Measurements from ENCODE around the gene RASA3.
A peak's percentile ranks its signal among the peaks of the same experiment; 100 is the strongest.

Gene RASA3

DNA sequence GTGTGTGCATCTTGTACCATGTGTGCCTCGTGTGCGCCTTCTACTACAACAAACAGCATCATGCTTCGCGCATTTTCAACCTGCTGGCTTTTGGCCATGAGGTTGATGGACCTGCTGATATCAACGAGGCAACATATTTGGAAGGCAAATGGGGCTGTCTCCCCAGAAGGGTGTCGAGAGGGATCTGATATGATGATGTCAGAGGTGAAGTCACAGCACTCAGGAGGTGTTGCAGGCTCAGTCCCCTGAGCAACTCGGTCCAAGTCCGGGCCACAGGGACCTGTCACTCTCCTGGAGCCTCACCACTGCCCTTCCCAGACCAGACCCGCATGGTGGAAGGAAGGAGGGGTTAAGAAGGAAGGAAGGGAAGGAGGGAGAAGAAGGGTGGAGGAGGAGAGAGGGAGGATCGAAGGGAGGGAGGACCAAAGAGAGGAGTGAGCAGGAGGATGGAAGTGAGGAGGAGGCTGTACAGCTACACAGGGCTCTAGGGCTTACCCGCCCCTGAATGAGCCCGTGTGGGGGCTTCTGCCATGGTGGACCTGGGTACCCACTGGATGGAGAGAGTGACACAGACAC, 151.8 kb downstream of the RASA3 start:
- DNase-seq (ENCODE audit: low read depth): no peak

DNA sequence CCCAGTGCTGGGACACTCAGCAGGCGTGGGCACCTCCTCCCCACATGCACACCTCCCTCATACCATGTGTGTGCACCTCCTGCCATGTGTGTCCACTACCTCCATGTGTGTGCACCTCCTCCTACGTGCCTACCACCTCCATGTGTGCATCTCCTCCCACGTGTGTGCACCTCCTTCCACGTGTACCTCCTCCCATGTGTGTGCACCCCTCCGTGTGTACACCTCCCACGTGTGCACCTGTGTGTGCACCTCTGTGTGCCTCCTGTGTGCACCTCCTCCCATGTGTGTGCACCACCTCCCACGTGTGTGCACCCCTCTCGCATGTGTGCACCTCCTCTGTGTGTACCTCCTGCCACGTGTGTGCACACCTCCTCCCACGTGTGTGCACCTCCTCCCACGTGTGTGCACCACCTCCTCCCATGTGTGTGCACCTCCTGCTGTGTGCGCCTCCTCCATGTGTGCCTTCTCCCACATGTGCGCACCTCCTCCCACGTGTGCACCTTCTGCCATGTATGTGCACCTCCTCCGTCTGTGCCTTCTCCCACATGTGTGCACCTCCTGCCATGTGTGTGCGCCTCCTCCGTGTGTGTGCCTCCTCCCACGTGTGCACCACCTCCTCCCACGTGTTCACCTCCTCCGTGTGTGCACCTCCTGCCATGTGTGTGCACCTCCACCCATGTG, 152.5 kb downstream of the RASA3 start:
- DNase-seq (ENCODE audit: low read depth): no peak

DNA sequence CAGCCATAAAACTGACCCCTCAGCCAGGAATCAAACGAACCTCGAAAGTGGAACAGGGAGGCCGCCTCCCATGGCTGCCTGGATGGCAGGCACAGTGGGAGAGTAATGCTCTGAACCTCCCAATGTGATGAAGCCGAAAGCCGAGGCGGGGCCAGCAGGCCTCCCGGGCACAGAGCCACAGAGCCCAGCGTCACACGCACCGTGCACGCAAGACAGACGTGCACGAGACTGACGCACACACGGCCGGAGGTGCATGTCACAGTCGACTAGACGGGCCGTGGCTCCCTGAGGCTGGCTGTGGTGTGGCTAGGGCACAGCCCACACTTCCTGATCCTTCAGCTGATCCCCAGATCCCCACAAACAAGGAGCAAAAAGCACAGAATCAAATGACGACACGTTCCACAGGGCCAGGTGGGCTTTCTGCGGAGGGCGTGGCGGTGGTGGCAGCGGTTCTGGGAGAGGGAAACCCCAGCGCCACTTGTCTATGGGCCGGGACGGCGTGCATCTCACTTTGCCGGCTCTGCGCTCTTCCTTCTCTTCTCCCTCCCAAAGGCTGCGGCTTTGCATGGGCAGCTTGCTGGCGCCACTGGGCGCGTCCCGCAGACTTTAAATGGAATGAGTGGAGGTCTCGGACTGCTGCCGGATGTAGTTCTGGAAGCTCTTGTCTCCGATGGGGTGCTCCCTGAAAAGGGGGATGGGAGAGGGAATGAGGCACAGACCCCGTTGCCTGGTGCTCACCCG, 153.5 kb downstream of the RASA3 start:
- DNase-seq (ENCODE audit: low read depth): no peak

DNA sequence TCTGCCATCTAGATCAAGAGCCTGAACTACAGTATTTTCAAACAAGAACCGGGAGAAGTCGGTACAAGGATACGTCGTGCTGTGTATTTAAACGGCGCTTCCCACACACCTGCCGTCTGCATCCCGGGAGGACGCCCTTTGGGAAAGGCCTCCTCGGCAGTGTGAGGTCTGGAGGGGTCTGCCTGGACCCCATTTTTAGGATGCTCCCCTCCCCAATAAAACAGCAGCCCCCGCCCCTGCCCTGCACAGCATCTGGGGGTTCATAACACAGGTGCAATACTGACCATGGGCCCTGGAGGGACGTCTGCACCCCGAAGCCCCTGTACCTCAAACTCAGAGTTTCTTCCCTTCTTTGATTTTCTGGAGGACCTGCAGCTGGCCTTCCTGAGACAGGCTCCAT, 154.4 kb downstream of the RASA3 start:
- DNase-seq (ENCODE audit: low read depth): no peak

- DNase-seq (ENCODE audit: low read depth): peak; percentile 4
These were observed 155.4 kb downstream of the RASA3 start for GRCh38 chr13:113976711-113977684.

- DNase-seq (ENCODE audit: low read depth): no peak
These were observed 157.0 kb downstream of the RASA3 start for GRCh38 chr13:113975416-113975815.

DNA sequence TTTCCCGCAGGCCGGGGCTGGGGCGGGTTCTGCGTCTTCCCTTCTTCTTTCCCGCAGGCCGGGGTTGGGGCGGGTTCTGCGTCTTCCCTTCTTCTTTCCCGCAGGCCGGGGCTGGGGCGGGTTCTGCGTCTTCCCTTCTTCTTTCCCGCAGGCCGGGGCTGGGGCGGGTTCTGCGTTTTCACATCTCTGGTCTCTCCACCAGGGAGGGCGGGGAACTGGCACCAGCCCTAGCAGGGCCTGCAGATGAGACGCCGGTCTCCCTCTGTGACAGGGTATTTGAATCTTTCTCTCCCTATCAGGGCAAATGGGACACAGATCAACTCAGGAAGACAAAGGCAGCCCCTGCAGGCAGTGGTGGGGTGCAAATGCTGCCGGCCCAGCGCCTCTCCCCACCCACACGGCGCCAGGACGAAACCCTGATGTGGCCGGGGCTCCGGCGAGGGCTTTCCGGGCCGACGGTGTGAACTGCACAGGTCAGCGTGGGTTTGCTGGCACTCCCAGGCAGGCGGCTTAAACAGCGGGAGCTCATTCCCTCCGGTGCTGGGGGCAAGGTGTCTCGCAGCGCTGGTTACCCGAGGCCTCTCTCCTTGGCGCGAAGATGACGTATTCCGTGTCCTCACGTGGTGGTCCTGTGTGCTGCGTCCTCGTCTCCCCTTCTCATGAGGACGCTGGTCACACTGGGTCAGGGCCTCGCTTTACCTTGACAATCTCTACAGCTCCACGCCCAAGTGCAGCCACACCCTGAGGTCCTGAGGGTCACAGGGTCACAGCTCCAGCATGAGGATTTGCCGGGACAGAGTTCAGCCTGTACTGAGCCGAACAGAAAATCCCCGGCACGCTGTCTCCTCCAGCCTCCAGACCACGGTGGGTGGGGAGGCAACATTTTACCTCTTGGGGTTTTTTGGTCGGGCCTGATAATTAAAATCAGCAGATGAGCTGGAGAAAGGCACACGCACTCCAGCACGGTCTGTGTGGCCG, 157.8 kb downstream of the RASA3 start:
- DNase-seq (ENCODE audit: low read depth): no peak

DNA sequence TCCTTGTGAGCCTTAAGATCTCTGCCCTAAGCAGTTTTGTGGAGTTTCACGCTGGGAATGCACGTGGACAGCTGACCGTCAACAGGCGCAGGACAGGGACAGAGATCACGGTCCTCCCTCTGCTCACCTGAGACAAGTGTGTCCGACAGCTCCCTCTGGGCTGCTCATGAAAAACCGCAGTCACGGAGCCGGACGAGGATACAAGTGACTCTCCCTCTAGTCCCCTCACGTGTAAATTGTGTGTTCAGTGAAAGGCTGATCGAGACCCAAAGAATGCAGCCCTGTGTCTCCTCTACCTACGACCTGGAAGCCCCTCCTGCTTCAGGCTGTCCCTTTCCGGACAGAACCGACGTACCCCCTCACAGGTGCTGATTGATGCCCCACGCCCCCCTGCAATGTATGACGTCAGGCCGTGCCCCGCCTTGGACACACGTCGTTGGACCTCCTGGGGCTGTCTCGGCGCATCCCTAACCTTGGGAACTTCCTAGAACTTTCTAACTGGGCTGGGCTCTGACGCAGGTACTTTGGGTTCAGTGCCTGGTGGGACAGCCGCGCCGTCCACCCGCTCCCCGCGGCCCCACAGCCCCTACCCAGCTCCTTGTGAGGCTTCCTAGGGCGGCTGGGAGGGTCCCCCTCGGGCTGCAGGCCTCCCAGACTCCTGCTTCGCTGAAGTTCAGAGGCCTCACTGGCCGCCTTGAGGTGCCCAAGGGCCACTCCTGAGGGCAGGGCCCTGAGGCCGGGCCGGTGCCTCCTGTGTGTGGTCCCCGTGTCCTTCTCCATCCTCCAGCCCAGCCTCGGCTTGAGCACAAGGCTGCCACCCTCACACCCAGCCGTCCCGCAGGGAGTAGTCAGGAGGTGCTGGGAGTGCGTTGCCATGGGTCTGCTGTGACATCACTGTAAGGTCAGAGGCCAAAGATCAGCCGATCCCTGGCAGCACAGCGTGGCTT, 158.9 kb downstream of the RASA3 start, which contains the start of gene C13orf46:
Gene C13orf46, minus strand, starts transcription at position 859 of the 947 bp plus-strand sequence. Its CDS starts 79 bp downstream, at position 780.
- DNase-seq (ENCODE audit: low read depth): no peak

DNA sequence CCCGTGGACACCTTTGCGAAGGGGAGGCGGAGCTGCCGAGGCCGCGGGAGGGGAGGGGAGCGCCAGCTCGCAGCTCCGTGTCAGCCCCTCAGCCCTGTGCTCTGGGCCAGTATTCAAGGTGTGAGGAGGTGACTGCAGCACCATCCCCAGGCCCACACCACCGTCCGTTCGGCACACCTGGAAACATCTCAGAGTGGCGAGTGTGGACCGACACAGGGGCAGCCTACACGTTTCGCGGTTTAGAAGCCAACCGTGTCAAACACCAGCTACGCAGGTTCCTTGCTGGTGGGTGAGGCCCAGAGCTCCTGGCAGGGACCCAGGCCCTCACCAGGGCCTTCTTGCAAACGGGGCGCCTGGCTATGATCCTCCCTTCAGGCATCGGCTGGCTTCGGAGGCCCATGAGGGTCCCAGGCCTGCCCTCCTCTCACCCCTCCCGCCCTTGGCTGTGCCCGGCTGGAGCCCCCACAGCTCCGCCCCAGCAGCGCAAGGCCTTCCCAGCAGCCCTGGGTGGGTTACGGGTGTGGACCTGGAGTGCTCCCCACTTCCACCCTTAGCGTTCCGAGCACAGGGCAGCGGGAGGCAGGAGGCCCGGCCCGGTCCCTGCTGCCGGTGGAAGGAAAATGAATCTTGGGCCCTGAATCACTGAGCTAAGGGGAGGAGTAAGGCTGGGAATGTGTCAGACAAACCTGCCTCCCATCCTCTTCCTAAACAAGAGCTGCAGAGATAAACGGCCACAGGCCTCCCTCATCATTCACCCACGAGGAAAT, 159.8 kb downstream of the RASA3 start:
- no peak for DNase-seq (ENCODE audit: low read depth)

GRCh38 chr13:113971471-113972231, 160.8 kb downstream of the RASA3 start:
- no peak for DNase-seq (ENCODE audit: low read depth)

DNA sequence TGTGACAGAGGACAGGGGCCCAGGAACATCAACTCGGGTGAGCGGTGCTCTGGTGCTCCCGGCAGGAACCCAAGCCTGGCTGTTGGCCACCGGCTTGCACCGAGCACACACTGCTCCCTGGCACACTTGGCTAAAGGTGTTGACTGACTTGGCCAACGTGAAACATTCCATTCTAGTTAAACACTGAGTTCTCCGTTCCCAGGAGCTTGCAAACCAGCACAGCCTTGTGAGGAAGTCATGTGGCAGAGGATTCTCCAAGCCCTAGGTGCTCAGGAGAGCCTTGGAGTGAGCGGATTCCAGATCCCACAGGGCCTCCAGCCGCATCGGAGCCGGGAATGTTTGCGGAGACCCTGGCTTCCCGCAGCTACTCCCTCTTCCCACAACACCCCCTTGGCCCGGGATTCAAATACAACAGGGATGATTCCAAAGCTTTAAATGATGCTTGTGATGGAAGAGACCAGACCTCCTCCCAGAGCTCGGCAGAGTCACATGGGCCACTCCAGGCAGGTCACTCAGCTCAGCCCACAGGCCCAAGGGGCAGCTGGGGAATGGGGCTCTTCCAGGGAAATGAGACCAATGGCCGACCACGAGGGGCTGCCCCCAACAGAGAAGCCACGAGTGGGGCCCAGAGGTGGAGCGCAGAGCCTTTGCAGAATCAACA, 161.5 kb downstream of the RASA3 start:
- no peak for DNase-seq (ENCODE audit: low read depth)

- DNase-seq (ENCODE audit: low read depth): no peak
These were observed 162.3 kb downstream of the RASA3 start for GRCh38 chr13:113969973-113970611.

GRCh38 chr13:113969311-113969972, 163.0 kb downstream of the RASA3 start:
- no peak for DNase-seq (ENCODE audit: low read depth)

DNA sequence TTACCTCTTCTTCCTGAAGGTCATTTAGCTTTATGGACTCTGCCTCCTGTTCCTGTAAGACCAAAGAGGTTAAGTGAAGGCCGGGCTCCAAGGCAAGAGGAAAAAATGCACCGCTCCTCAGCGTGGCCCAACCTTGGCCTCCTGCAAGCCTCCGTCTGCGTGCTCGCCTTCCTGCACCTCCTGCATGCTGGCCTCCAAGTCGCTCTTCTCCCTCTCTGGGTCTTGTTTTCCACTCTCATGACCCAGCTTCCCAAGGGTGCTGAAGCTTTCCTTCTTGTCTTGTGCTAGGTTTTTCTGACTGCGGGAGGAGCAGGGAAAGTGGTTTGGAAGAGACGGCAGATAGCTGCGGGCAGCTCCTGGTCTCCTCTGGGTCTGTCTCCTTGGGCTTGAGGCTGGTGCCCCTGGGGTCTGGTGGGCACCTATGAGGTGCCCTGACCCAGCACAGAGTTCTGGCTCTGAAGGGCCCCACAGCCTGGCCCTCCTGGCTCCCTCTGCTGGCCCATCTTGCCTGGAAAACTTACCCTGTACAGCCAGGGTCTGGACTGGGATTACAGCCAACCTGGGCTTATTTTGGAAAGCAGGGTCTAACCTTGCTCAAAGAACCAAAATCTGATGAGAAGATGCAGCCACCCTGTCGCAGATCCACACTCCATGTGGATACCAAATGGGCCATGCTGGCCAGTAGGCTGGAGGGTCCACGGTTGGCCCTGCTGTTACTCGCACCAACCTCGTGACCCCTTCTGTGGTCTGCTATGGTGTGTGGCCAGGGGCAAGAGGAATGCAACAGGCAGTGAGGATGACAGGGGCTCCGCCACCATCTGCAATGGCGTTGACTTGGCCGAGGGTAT, 163.7 kb downstream of the RASA3 start:
- DNase-seq (ENCODE audit: low read depth): no peak

DNA sequence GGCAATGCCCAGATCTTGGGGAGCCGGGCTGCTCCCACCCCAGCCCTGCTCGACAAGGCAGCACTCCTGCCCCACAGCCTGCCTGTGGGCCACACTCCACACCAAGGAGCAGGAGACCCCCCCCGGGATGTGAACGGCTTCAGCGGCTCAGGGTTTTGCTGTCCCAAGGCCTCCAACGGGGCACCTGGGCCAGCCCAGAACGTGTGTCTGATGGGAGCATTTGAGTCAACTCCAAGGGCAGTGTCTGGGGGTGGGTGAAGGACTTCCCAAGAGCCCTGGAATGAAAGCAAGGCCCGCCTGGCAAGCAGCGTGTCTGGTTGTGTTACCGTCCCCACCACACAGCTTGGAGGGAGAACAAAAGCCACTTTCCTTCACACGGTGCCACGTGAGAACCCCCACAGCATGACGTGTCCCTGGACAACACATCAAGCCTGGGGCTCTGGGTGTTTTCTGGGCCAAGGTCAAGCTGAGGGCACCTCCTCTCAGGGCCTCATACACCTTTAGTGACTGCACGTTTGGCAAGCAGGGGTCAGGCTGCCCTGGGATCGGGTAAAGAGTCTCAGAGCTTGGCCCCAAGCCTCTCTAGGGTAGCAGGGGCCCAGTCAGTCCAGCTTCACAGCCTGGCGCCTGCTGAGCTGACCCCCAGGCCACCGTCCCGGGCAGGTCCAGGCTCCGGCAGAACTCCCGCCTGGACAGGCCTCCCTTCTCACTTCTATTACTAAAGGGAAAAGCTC, 164.5 kb downstream of the RASA3 start:
- DNase-seq (ENCODE audit: low read depth): no peak

All from stromal cell of bone marrow (primary cell).